CD14-positive monocyte (primary cell): ENCODE data around the gene PSENEN. TPM values are rescaled to one million over a fixed set of nuclear protein-coding genes. Genes with fewer than 3 reads are reported as not detected.

Source experiments
- DNase-seq, 3 donors: peaks; one replicate each; pipeline ENCODE4 v3.0.0-alpha.2; 2011 to 2022
- H2AFZ ChIP-seq: 2 replicates; pipeline ENCODE4 v1.6.0; 2012; ENCODE audit warnings: mild to moderate bottlenecking, low read depth, low read length, inconsistent platforms; ENCODE audit not compliant: insufficient read depth, poor library complexity, severe bottlenecking
- H3K27ac ChIP-seq, 2 donors: 1 replicate in 1 of 2; 2 replicates in 1 of 2; pipeline ENCODE4 v1.5.1; 2012 to 2013; ENCODE audit warnings: low read length in 2 of 2, control low read depth in 1 of 2, inconsistent platforms in 1 of 2, low read depth in 1 of 2, mild to moderate bottlenecking in 1 of 2
- H3K27me3 ChIP-seq, 2 donors: one replicate each; pipeline versions ENCODE4 v1.6.0 to v1.6.1; 2011 to 2013; ENCODE audit warnings: low read length in 2 of 2; ENCODE audit not compliant: control insufficient read depth in 2 of 2, insufficient read depth in 2 of 2
- H3K36me3 ChIP-seq, 2 donors: replicated peaks in 1 of 2; 1 replicate in 1 of 2; 2 replicates in 1 of 2; pipeline versions ENCODE4 v1.5.1 to v1.6.1; 2012 to 2013; ENCODE audit warnings: low read length in 2 of 2, control low read depth in 1 of 2, inconsistent platforms in 1 of 2, mild to moderate bottlenecking in 1 of 2; ENCODE audit not compliant: insufficient read depth in 2 of 2, control insufficient read depth in 1 of 2
- H3K4me1 ChIP-seq, 2 donors: 1 replicate in 1 of 2; 2 replicates in 1 of 2; pipeline versions ENCODE4 v1.5.1 to v1.6.1; 2012 to 2013; ENCODE audit warnings: low read length in 2 of 2, control low read depth in 1 of 2, inconsistent platforms in 1 of 2, mild to moderate bottlenecking in 1 of 2, moderate library complexity in 1 of 2; ENCODE audit not compliant: insufficient read depth in 2 of 2, control insufficient read depth in 1 of 2
- H3K4me2 ChIP-seq: replicated peaks from 2 replicates; pipeline ENCODE3; 2012; ENCODE audit warnings: low read length, moderate library complexity, mild to moderate bottlenecking; ENCODE audit not compliant: poor library complexity, severe bottlenecking; ENCODE audit errors: extremely low read depth
- H3K4me3 ChIP-seq, 3 experiments: fragments of 200-600 bp in 1 of 3; sonication (generic) in 1 of 3; replicated peaks in 1 of 3; 1 replicate in 2 of 3; 2 replicates in 1 of 3; pipeline ENCODE4 v1.5.1; 2011 to 2013; ENCODE audit warnings: low read length in 3 of 3, mild to moderate bottlenecking in 3 of 3, control low read depth in 2 of 3, low read depth in 2 of 3, inconsistent platforms in 1 of 3, moderate library complexity in 1 of 3
- H3K79me2 ChIP-seq: 2 replicates; pipeline ENCODE4 v1.6.0; 2012; ENCODE audit warnings: mild to moderate bottlenecking, control low read depth, inconsistent platforms, low read length, moderate library complexity; ENCODE audit not compliant: insufficient read depth
- H3K9ac ChIP-seq: 2 replicates; pipeline ENCODE4 v1.6.0; 2017; ENCODE audit warnings: low read length, mild to moderate bottlenecking; ENCODE audit not compliant: insufficient read depth, poor library complexity, severe bottlenecking
- H3K9me3 ChIP-seq, 2 donors: replicated peaks in 1 of 2; 1 replicate in 1 of 2; 2 replicates in 1 of 2; pipeline versions ENCODE4 v1.5.1 to v1.6.1; 2012 to 2013; ENCODE audit warnings: low read length in 2 of 2, control low read depth in 1 of 2; ENCODE audit not compliant: control insufficient read depth in 1 of 2, insufficient read depth in 1 of 2
- H4K20me1 ChIP-seq: 2 replicates; pipeline ENCODE4 v1.6.0; 2012; ENCODE audit warnings: mild to moderate bottlenecking, low read length, control low read depth, moderate library complexity; ENCODE audit not compliant: insufficient read depth
- H3K27ac Mint-ChIP-seq, 7 donors: one replicate each; pipeline ENCODE4 v1.8.0; 2020; ENCODE audit warnings: mild to moderate bottlenecking in 7 of 7, mixed read lengths in 7 of 7, moderate library complexity in 6 of 7, inconsistent platforms in 2 of 7
- H3K27me3 Mint-ChIP-seq, 3 donors: one replicate each; pipeline ENCODE4 v1.8.0; 2021 to 2022; ENCODE audit warnings: low read depth in 3 of 3, mild to moderate bottlenecking in 3 of 3, mixed read lengths in 3 of 3, moderate library complexity in 3 of 3, inconsistent platforms in 1 of 3
- H3K36me3 Mint-ChIP-seq, 2 donors: one replicate each; pipeline ENCODE4 v1.8.0; 2020; ENCODE audit warnings: mixed read lengths in 2 of 2, inconsistent platforms in 1 of 2, mild to moderate bottlenecking in 1 of 2
- H3K4me1 Mint-ChIP-seq: one replicate; pipeline ENCODE4 v1.8.0; 2020; ENCODE audit warnings: mild to moderate bottlenecking, mixed read lengths
- H3K4me3 Mint-ChIP-seq, 2 donors: one replicate each; pipeline ENCODE4 v1.8.0; 2020; ENCODE audit warnings: mild to moderate bottlenecking in 2 of 2, mixed read lengths in 2 of 2, moderate library complexity in 1 of 2
- H3K9me3 Mint-ChIP-seq, 7 donors: one replicate each; pipeline ENCODE4 v1.8.0; 2020 to 2022; ENCODE audit warnings: mixed read lengths in 7 of 7, mild to moderate bottlenecking in 6 of 7, moderate library complexity in 6 of 7, inconsistent platforms in 2 of 7
- WGBS: methylation state at CpG from one replicate; pipeline ENCODE4 v1.1.5; 2013; ENCODE audit warnings: missing lambda C conversion rate; ENCODE audit not compliant: insufficient coverage; 5-methylcytosine and 5-hydroxymethylcytosine counted together
- intact Hi-C, 2 donors: fragments of 100-400 bp; cut with micrococcal nuclease; formaldehyde crosslinking; loops; one replicate each; pipeline versions ENCODE4 v1.15.0 to v1.15.1; 2023
- polyA plus RNA-seq, 3 donors: library from polyadenylated mRNA; depleted of rRNA in 1 of 3; unstranded in 2 of 3; stranded (reverse) in 1 of 3; fragments of 300-500 nt in 2 of 3; fragments of >200 nt in 1 of 3; fragmentation: Illumina TruSeq in 2 of 3; gene quantifications; 1 replicate in 2 of 3; 2 replicates in 1 of 3; pipeline ENCODE4 v1.2.3, GENCODE V29; 2012 to 2021
- TF ChIP-seq, protein P1 (sequence below): fragments of 200-600 bp; IDR thresholded peaks from one replicate; pipeline ENCODE4 v1.8.0; 2022; ENCODE audit warnings: antibody characterized with exemption, mild to moderate bottlenecking

Gene PSENEN
- polyA plus RNA-seq, 3 donors, result 29.7 to 149 (median 129) TPM

DNA sequence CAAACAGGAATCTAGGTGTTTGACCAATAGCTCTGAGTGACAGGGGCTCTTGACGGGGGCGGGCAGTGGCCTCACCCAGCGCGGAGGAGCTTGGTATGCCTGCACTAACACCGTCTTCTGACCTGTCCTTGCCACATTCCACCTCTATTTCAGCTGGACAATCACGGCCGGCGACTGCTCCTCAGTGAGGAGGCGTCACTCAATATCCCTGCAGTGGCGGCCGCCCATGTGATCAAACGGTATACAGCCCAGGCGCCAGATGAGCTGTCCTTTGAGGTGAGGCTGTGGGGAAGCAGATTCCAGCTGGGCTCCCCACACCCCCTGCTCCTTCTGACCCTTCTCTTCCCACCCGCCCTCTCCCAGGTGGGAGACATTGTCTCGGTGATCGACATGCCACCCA lies 34.6 kb downstream of the PSENEN start:
- H3K4me3 Mint-ChIP-seq, result no peak overlapping the region
- H3K27ac Mint-ChIP-seq, result no peak overlapping the region
- Histone ChIP-seq H4K20me1 (no peaks in the 10 kb centered on the region), H3K4me2 (no peak overlapping the region), H3K27me3 (no peaks in the 10 kb centered on the region), H3K27ac (no peak overlapping the region), H3K4me3 (no peak overlapping the region), H2AFZ (no peak overlapping the region), H3K79me2 (peaks cover 20% of the 10 kb centered on the region), H3K9ac (no peak overlapping the region), H3K4me1 (peaks cover 8 to 13% of the 10 kb centered on the region in 2 donors), H3K36me3 (peaks cover 26 to 40% of the 10 kb centered on the region in 2 donors), H3K9me3 (no peaks in the 10 kb centered on the region)
- TF ChIP-seq, protein P1, sequence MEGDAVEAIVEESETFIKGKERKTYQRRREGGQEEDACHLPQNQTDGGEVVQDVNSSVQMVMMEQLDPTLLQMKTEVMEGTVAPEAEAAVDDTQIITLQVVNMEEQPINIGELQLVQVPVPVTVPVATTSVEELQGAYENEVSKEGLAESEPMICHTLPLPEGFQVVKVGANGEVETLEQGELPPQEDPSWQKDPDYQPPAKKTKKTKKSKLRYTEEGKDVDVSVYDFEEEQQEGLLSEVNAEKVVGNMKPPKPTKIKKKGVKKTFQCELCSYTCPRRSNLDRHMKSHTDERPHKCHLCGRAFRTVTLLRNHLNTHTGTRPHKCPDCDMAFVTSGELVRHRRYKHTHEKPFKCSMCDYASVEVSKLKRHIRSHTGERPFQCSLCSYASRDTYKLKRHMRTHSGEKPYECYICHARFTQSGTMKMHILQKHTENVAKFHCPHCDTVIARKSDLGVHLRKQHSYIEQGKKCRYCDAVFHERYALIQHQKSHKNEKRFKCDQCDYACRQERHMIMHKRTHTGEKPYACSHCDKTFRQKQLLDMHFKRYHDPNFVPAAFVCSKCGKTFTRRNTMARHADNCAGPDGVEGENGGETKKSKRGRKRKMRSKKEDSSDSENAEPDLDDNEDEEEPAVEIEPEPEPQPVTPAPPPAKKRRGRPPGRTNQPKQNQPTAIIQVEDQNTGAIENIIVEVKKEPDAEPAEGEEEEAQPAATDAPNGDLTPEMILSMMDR, result no peak
- H3K27me3 Mint-ChIP-seq, result peaks cover 0 to 3% (median 0%) of the 10 kb centered on the region in 3 donors
- peaks cover 15% of the 10 kb centered on the region for H3K4me1 Mint-ChIP-seq
- no peak for DNase-seq
- WGBS, result 100% methylated on average over 4 of the region's 16 CpGs
- intact Hi-C loops, result no loop called here
- H3K36me3 Mint-ChIP-seq, result peaks cover 31 to 55% of the 10 kb centered on the region in 2 donors
- H3K9me3 Mint-ChIP-seq, result no peaks in the 10 kb centered on the region

DNA sequence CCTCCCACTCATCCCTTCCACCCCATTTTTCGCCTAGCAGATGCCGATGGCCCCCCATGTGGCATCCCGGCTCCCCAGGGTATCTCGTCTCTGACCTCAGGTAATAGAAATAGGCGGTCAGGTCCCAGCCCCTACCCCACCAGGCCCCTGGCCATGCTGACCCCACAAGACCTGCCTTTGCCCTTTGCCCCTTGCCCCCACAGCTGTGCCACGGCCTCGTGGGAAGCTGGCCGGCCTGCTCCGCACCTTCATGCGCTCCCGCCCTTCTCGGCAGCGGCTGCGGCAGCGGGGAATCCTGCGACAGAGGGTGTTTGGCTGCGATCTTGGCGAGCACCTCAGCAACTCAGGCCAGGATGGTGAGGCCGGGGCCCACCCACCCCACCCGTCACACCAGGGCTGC lies 35.3 kb downstream of the PSENEN start:
- Histone ChIP-seq H3K4me1 (peaks cover 6 to 12% of the 10 kb centered on the region in 2 donors), H3K79me2 (peaks cover 19% of the 10 kb centered on the region), H3K4me2 (no peak overlapping the region), H3K27me3 (no peaks in the 10 kb centered on the region), H3K27ac (no peak overlapping the region), H2AFZ (no peak overlapping the region), H4K20me1 (no peaks in the 10 kb centered on the region), H3K36me3 (peaks cover 26 to 40% of the 10 kb centered on the region in 2 donors), H3K9me3 (no peaks in the 10 kb centered on the region), H3K4me3 (no peak overlapping the region), H3K9ac (no peak overlapping the region)
- TF ChIP-seq, protein P1, result no peak
- peaks cover 14% of the 10 kb centered on the region for H3K4me1 Mint-ChIP-seq
- intact Hi-C loops, result no loop called here
- WGBS, result 98% methylated on average over 18 of the region's 20 CpGs
- H3K27ac Mint-ChIP-seq, result no peak overlapping the region
- no peaks in the 10 kb centered on the region for H3K9me3 Mint-ChIP-seq
- peaks cover 35 to 62% of the 10 kb centered on the region in 2 donors for H3K36me3 Mint-ChIP-seq
- H3K4me3 Mint-ChIP-seq, result no peak overlapping the region
- H3K27me3 Mint-ChIP-seq, result peaks cover 0 to 2% (median 0%) of the 10 kb centered on the region in 3 donors
- no peak for DNase-seq
